WTC11 (cell line): ENCODE results near the gene UBA3. TPM values are rescaled to one million over a fixed set of nuclear protein-coding genes. Genes with fewer than 3 reads are reported as not detected.

Source experiments
- ATAC-seq: fragments of 200-7000 bp; cut with Tn5 transposase; 2 replicates; pipeline ENCODE4 v1.10.0; 2021; ENCODE audit warnings: mild to moderate bottlenecking, moderate library complexity
- CTCF ChIA-PET: fragments of 300-600 bp; sonication (Branson Sonifier 250); formaldehyde crosslinking; loops from one replicate; lab custom pipeline; 2021; ENCODE audit warnings: antibody characterized with exemption; lab: Charles Lee
- POLR2A ChIA-PET: fragments of 350-600 bp; sonication (Branson Sonifier 250); formaldehyde crosslinking; loops from one replicate; lab custom pipeline; 2021; ENCODE audit warnings: antibody characterized with exemption; lab: Charles Lee
- DNase-seq: peaks from one replicate; pipeline ENCODE4 v3.0.0; 2021; ENCODE audit warnings: low spot score
- H3K27ac Mint-ChIP-seq: 2 replicates; pipeline ENCODE4 v1.8.0; 2021; ENCODE audit warnings: mixed read lengths
- H3K27me3 Mint-ChIP-seq: 2 replicates; pipeline ENCODE4 v1.8.0; 2021; ENCODE audit warnings: low read depth, mild to moderate bottlenecking, moderate library complexity, mixed read lengths
- H3K36me3 Mint-ChIP-seq: 2 replicates; pipeline ENCODE4 v1.8.0; 2021; ENCODE audit warnings: mixed read lengths
- H3K4me1 Mint-ChIP-seq: 2 replicates; pipeline ENCODE4 v1.8.0; 2022; ENCODE audit warnings: mixed read lengths
- H3K4me3 Mint-ChIP-seq: 2 replicates; pipeline ENCODE4 v1.8.0; 2021; ENCODE audit warnings: mild to moderate bottlenecking, moderate library complexity, mixed read lengths
- H3K9me3 Mint-ChIP-seq: 2 replicates; pipeline ENCODE4 v1.8.0; 2021; ENCODE audit warnings: mixed read lengths
- ARID4B ChIP-seq: sonication (generic); formaldehyde crosslinking; IDR thresholded peaks from 2 replicates; pipeline ENCODE4 v1.8.0; 2023; ENCODE audit warnings: missing genetic modification reagents, mild to moderate bottlenecking, borderline replicate concordance
- CBFB ChIP-seq: sonication (generic); formaldehyde crosslinking; IDR thresholded peaks from 2 replicates; pipeline ENCODE4 v1.8.1; 2022; ENCODE audit warnings: mild to moderate bottlenecking, low read depth, missing genetic modification reagents
- ERG ChIP-seq: fragments of 250-450 bp; sonication (Bioruptor Pico); IDR thresholded peaks from 2 replicates; pipeline ENCODE4 v1.8.0; 2021; ENCODE audit warnings: mild to moderate bottlenecking
- ESRRA ChIP-seq: sonication (generic); formaldehyde crosslinking; IDR thresholded peaks from 2 replicates; pipeline ENCODE4 v1.8.1; 2022; ENCODE audit warnings: mild to moderate bottlenecking, missing genetic modification reagents, borderline replicate concordance
- ETV6 ChIP-seq: sonication (generic); formaldehyde crosslinking; IDR thresholded peaks from 2 replicates; pipeline ENCODE4 v1.8.1; 2022; ENCODE audit warnings: mild to moderate bottlenecking, missing genetic modification reagents
- FOXP1 ChIP-seq: sonication (generic); formaldehyde crosslinking; IDR thresholded peaks from 2 replicates; pipeline ENCODE4 v1.8.0; 2022; ENCODE audit warnings: missing genetic modification reagents, mild to moderate bottlenecking, moderate library complexity, borderline replicate concordance
- IRF2 ChIP-seq: sonication (generic); formaldehyde crosslinking; IDR thresholded peaks from 2 replicates; pipeline ENCODE4 v1.8.0; 2022; ENCODE audit warnings: low read depth, missing genetic modification reagents, borderline replicate concordance
- KAT7 ChIP-seq: sonication (generic); formaldehyde crosslinking; IDR thresholded peaks from 2 replicates; pipeline ENCODE4 v1.8.1; 2023; ENCODE audit warnings: missing genetic modification reagents, mild to moderate bottlenecking, borderline replicate concordance
- MYBL2 ChIP-seq: sonication (generic); formaldehyde crosslinking; IDR thresholded peaks from 2 replicates; pipeline ENCODE4 v1.8.1; 2023; ENCODE audit warnings: mild to moderate bottlenecking, moderate library complexity, missing genetic modification reagents
- NR3C1 ChIP-seq: sonication (generic); formaldehyde crosslinking; conservative IDR thresholded peaks from 2 replicates; pipeline ENCODE4 v1.8.1; 2023; ENCODE audit warnings: low read depth, mild to moderate bottlenecking, missing genetic modification reagents
- OVOL2 ChIP-seq: fragments of 250-450 bp; sonication (Bioruptor Pico); IDR thresholded peaks from 2 replicates; pipeline ENCODE4 v1.9.0; 2021; ENCODE audit warnings: mild to moderate bottlenecking, borderline replicate concordance
- PREB ChIP-seq: sonication (generic); formaldehyde crosslinking; IDR thresholded peaks from 2 replicates; pipeline ENCODE4 v1.8.1; 2022; ENCODE audit warnings: mild to moderate bottlenecking, missing genetic modification reagents, moderate library complexity, borderline replicate concordance
- PRRX2 ChIP-seq: fragments of 250-450 bp; sonication (Bioruptor Pico); IDR thresholded peaks from 2 replicates; pipeline ENCODE4 v1.8.0; 2021; ENCODE audit warnings: mild to moderate bottlenecking
- SMAD3 ChIP-seq: sonication (generic); formaldehyde crosslinking; IDR thresholded peaks from 2 replicates; pipeline ENCODE4 v1.8.0; 2022; ENCODE audit warnings: missing genetic modification reagents, mild to moderate bottlenecking, borderline replicate concordance
- SMAD4 ChIP-seq: sonication (generic); formaldehyde crosslinking; IDR thresholded peaks from 2 replicates; pipeline ENCODE4 v1.8.0; 2022; ENCODE audit warnings: mild to moderate bottlenecking, missing genetic modification reagents
- TEAD1 ChIP-seq: sonication (generic); formaldehyde crosslinking; IDR thresholded peaks from 2 replicates; pipeline ENCODE4 v1.8.0; 2022; ENCODE audit warnings: mild to moderate bottlenecking, missing genetic modification reagents
- TEAD4 ChIP-seq: sonication (generic); formaldehyde crosslinking; IDR thresholded peaks from 2 replicates; pipeline ENCODE4 v1.8.0; 2022; ENCODE audit warnings: mild to moderate bottlenecking, missing genetic modification reagents
- TP53 ChIP-seq: sonication (generic); formaldehyde crosslinking; IDR thresholded peaks from 2 replicates; pipeline ENCODE4 v1.8.1; 2023; ENCODE audit warnings: mild to moderate bottlenecking, missing genetic modification reagents
- ZMAT4 ChIP-seq: fragments of 250-450 bp; sonication (Bioruptor Pico); IDR thresholded peaks from 2 replicates; pipeline ENCODE4 v1.9.0; 2021; ENCODE audit warnings: mild to moderate bottlenecking
- ZNF121 ChIP-seq: sonication (generic); formaldehyde crosslinking; IDR thresholded peaks from 2 replicates; pipeline ENCODE4 v1.8.0; 2023; ENCODE audit warnings: missing genetic modification reagents
- ZNF423 ChIP-seq: fragments of 250-450 bp; sonication (Bioruptor Pico); IDR thresholded peaks from 2 replicates; pipeline ENCODE4 v2.1.2; 2022; ENCODE audit warnings: mild to moderate bottlenecking, moderate library complexity
- ZNF512 ChIP-seq: sonication (generic); formaldehyde crosslinking; IDR thresholded peaks from 2 replicates; pipeline ENCODE4 v1.8.1; 2022; ENCODE audit warnings: missing genetic modification reagents, borderline replicate concordance
- total RNA-seq: library from RNA; stranded (reverse); gene quantifications from 3 replicates; pipeline ENCODE4 v1.2.3, GENCODE V29; 2021

Gene UBA3
- total RNA-seq, 1 experiment from 2014 or later: 75.0 TPM

GRCh38 chr3:69118555-69118954 lies 38.4 kb upstream of the UBA3 start:
- Mint-ChIP-seq H3K27ac (no peak overlapping the region), H3K27me3 (no peaks in the 10 kb centered on the region), H3K4me1 (peaks cover 8% of the 10 kb centered on the region; the same call in 1 of the 2 replicates), H3K4me3 (no peak overlapping the region), H3K9me3 (no peaks in the 10 kb centered on the region), H3K36me3 (no peaks in the 10 kb centered on the region)
- ATAC-seq: no peak
- no peak for DNase-seq
- TF ChIP-seq ERG (no peak), KAT7 (no peak), SMAD3 (no peak), ZNF423 (CRISPR knock-in tag) (no peak), PREB (CRISPR knock-in tag) (no peak), ZNF512 (no peak), ZMAT4 (CRISPR knock-in tag) (no peak), TEAD1 (no peak), ETV6 (CRISPR knock-in tag) (no peak), NR3C1 (CRISPR knock-in tag) (no peak), CBFB (no peak), IRF2 (no peak), OVOL2 (CRISPR knock-in tag) (no peak), PRRX2 (no peak), ESRRA (CRISPR knock-in tag) (no peak), TEAD4 (CRISPR knock-in tag) (no peak), TP53 (CRISPR knock-in tag) (no peak), FOXP1 (CRISPR knock-in tag) (no peak)
- CTCF ChIA-PET: interaction anchor here (0.6 to 3.1 kb wide), 2 partner anchors 33 to 188 kb away, joined by 3 to 9 read pairs; no protein-coding TSS in a partner anchor
- POLR2A ChIA-PET: no interaction called here

GRCh38 chr3:69116897-69117296 lies 36.7 kb upstream of the UBA3 start:
- no peak for DNase-seq
- H3K4me1 Mint-ChIP-seq: peaks cover 8% of the 10 kb centered on the region; the same call in 1 of the 2 replicates

More at GRCh38 chr3:69116897-69117296, 36.7 kb upstream of the UBA3 start:
- Mint-ChIP-seq H3K9me3 (no peaks in the 10 kb centered on the region), H3K27me3 (no peaks in the 10 kb centered on the region), H3K36me3 (no peaks in the 10 kb centered on the region)
- TF ChIP-seq MYBL2 (CRISPR knock-in tag): no peak
- TF ChIP-seq ZNF121 (CRISPR knock-in tag): no peak
- no peak for TF ChIP-seq ARID4B (CRISPR knock-in tag)
- TF ChIP-seq SMAD4 (CRISPR knock-in tag): no peak
- TF ChIP-seq, all 79 proteins: peak for 0
- POLR2A ChIA-PET: no interaction called here
- CTCF ChIA-PET: no interaction called here
- H3K4me3 Mint-ChIP-seq: no peak overlapping the region
- H3K27ac Mint-ChIP-seq: no peak overlapping the region
- ATAC-seq: no peak
